GM18951 (cell line): ENCODE results near the gene CYP26C1.

Experiments used
- POLR2A ChIP-seq: IDR thresholded peaks from 4 replicates; pipeline ENCODE4 v1.6.1; 2011; ENCODE audit warnings: mild to moderate bottlenecking; ENCODE audit not compliant: insufficient read length, insufficient read depth; ENCODE audit errors: extremely low read depth
- in situ Hi-C: fragments of 300-500 bp; cut with MboI; formaldehyde crosslinking; loops from one replicate; pipeline ENCODE4 v1.12.0; 2022; ENCODE audit warnings: low sequenced_read_pairs, mixed read lengths, inconsistent platforms; ENCODE audit not compliant: unreplicated experiment

CYP26C1 gene

GRCh38 chr10:93067443-93068365, 7.1 kb downstream of the CYP26C1 start:
- in situ Hi-C loops = no loop called here
- no peak for TF ChIP-seq POLR2A

DNA sequence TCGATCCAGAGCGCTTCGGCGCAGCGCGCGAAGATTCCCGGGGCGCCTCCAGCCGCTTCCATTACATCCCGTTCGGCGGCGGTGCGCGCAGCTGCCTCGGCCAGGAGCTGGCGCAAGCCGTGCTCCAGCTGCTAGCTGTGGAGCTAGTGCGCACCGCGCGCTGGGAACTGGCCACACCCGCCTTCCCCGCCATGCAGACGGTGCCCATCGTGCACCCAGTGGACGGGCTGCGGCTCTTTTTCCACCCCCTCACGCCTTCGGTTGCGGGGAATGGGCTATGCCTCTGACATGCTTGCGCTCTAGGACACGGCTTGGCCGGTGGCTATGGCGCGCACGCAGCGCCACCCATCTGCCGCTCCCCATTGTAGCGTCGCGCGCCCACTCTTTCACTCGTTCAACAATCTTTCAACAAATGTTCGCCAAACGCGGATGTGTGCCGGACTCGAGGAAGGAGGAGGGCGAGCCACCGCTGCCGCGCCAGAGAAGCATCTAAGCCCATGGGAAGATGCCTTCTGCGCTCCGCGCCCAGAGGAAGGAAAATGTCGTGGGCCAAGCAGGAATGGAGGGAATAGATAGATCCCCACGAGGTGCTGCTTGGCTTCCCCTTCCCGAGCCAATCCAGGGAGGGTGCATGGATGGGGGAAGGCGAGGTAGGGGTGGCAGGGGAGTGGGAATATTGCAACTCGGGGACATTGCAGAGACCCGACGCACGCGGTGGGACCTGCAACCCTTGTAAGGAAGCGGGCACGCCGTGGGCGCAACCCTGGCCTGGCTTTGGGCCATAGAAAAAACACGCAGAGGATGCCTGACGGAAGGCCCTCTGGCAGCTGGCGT, 8.0 kb downstream of the CYP26C1 start:
- TF ChIP-seq POLR2A = no peak
- in situ Hi-C loops = no loop called here

DNA sequence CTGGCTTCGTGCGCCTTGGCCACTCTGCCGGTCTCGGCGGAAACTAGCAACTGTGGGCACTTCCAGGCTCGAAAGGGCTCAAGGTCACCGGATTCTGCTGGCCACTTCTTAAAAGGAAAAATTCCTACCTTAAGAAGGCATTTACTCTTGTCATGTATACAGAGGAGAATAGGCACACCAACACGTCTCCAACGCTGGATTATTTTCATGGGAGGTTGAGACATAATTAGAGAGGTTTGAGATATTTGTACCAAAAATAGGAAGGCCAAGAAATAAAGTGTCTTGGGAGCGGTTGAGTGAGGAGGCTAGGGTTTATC, 8.6 kb downstream of the CYP26C1 start:
- in situ Hi-C loops = no loop called here
- TF ChIP-seq POLR2A = no peak

DNA sequence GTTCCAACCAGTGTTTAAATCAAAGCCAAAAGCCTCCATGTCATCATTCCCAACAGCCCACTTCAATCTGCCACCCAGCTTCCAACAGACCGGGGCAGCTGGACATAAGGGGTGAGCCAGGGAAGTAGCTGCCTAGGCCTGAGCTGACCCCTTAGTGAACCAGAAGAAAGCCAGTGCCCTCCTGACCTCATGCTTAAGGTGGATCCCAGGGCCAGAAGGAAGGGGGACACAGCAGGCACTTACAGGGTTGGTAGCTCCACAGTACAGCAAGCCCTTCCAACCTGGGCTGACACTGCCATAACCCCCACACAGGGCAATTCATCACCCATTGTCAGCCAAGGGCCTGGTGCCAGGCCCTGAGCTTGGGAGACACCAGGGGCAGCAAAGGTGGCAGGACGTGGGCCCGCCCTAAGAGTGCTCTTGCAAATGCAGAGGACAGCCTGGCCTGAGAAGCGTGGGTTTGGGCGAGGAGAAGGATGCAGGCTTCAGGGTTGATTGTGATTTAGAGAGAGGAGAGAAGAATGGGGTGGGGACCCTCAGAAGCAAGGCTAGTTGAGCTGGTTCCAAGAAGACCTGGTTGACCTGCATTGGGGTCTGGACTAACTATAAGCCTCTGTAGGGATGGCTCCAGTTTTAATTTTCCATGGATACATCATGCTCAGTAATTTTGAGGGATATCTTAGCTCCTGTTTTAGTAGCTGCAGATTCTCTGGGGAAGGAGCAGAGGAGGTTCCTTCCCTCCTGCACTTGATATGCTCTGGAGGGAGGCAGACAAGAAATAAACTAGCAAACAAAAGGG, 10.0 kb downstream of the CYP26C1 start:
- in situ Hi-C loops = loop anchor here (10.0 kb wide), 1 partner anchor 224 kb away; no protein-coding TSS in a partner anchor
- no peak for TF ChIP-seq POLR2A

GRCh38 chr10:93071177-93071472, 10.5 kb downstream of the CYP26C1 start:
- no peak for TF ChIP-seq POLR2A
- in situ Hi-C loops = loop anchor here (10.0 kb wide), 1 partner anchor 224 kb away; no protein-coding TSS in a partner anchor

- no peak for TF ChIP-seq POLR2A
- in situ Hi-C loops = loop anchor here (10.0 kb wide), 1 partner anchor 223 kb away; no protein-coding TSS in a partner anchor
Observed at GRCh38 chr10:93071674-93072224, 11.2 kb downstream of the CYP26C1 start.

DNA sequence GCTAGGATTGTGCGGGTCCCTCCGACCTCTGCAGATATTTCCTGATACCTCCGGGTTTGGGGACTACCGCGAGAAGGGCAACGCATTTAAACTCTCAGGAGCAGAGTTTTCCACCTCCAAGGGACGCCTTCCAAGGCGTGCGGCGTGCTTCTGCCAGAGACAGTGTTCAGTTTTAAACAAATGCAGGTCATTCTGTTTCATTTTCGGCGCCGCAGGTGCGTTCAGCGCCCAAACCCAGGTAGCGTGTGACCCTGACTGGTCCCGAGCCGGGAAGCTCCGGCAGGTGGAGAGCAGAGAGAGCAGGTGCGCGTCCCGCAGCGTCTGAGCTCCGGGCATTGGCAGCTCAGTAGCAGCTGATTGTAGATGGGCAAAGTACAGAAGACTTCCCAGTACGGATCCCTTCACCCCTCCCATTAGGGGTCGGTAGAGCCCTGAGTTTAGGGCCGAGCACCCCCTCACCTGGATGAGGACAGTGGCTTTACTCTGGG, 11.7 kb downstream of the CYP26C1 start:
- TF ChIP-seq POLR2A = no peak
- in situ Hi-C loops = loop anchor here (10.0 kb wide), 1 partner anchor 223 kb away; no protein-coding TSS in a partner anchor

DNA sequence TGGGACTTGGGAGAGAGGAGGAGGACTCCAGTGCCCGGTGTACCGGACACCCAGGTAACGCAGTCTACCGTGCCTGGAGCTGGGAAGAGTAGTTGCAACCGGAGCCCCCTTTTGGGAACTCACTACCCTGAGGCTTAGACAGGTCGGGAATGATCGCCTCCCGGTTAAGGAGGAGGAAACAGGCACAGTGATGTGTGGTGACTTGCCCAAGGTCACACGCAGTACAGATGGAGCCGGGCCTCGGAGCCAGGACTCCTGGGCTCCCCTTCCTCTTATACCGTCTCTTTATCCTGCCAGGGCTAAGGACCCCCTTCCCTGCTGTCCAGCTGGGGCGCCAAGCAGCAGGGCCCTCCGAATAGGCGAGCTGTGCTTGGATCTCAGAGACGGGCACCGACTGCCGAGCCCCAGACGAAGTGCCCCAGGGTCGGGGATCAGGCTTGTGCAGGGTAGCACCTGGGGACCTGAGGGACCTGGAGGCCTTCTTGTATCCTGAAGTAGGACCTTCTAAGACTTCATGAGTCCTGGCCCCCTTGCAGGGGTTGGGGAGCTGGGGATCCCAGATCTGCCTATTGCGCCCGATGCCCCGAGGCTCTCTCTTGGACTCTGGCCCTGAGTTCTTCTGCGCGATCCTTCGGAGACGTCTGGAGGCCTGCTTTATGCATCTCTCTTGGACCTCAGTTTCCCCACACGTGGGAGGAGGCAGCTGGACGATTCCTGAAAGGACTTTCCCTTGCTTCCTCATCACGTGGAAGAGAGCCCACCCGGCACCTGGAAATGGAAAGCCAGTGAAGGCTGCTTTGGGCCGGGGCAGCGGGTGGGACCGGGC, 12.3 kb downstream of the CYP26C1 start:
- TF ChIP-seq POLR2A = no peak
- in situ Hi-C loops = loop anchor here (10.0 kb wide), 1 partner anchor 222 kb away; no protein-coding TSS in a partner anchor

DNA sequence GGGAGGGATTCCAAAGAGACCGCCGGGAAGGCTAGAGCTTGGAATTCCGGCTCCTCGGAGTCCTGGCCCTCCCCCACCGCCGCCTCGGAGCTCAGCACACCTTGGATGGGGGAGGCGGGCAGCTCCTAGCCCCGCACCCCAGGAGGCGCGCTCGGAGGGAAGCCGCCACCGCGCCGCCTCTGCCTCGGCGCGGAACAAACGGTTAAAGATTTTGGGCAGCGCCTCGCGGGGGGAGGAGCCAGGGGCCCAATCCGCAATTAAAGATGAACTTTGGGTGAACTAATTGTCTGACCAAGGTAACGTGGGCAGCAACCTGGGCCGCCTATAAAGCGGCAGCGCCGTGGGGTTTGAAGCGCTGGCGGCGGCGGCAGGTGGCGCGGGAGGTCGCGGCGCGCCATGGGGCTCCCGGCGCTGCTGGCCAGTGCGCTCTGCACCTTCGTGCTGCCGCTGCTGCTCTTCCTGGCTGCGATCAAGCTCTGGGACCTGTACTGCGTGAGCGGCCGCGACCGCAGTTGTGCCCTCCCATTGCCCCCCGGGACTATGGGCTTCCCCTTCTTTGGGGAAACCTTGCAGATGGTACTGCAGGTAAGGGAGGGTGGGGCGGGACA, 13.0 kb downstream of the CYP26C1 start, which contains the start of gene CYP26A1:
TSS of gene CYP26A1 (plus strand) at position 355 of the 608 bp plus-strand sequence. CDS start at position 397, 42 bp downstream.
- in situ Hi-C loops = loop anchor here (10.0 kb wide), 1 partner anchor 221 kb away; no protein-coding TSS in a partner anchor
- TF ChIP-seq POLR2A = no peak

GRCh38 chr10:93074147-93074596, 13.6 kb downstream of the CYP26C1 start:
- in situ Hi-C loops = loop anchor here (10.0 kb wide), 1 partner anchor 221 kb away; no protein-coding TSS in a partner anchor
- no peak for TF ChIP-seq POLR2A
